IMR-90 (cell line): ENCODE measurements around the gene TP73. TPM values are rescaled to one million over a fixed set of nuclear protein-coding genes. Genes with fewer than 3 reads are reported as not detected.

ENCODE experiments used
- ATAC-seq: fragments of 200-7000 bp; cut with Tn5 transposase; 2 replicates; pipeline ENCODE4 v1.9.1; 2020; ENCODE audit warnings: low read depth, mild to moderate bottlenecking, moderate library complexity
- BruUV-seq: library from RNA; stranded (reverse); fragments of 400-500 nt; replicated peaks from 2 replicates; lab custom pipeline; 2021; lab: Mats Ljungman, UMichigan
- CTCF ChIA-PET: fragments of 300-600 bp; formaldehyde crosslinking; extraction: SDS; loops from one replicate; lab custom pipeline; 2021; ENCODE audit warnings: antibody characterized with exemption; lab: Yijun Ruan, JAX
- POLR2A ChIA-PET: fragments of 300-600 bp; sonication (Branson Sonifier 250); formaldehyde crosslinking; loops from one replicate; lab custom pipeline; 2022; ENCODE audit warnings: antibody characterized with exemption; ENCODE audit not compliant: unreplicated experiment; lab: Charles Lee
- DNase-seq: peaks from one replicate; pipeline ENCODE4 v3.0.0; 2013
- H2AFZ ChIP-seq: replicated peaks from 2 replicates; pipeline ENCODE3; 2013; ENCODE audit warnings: low read length, mild to moderate bottlenecking; ENCODE audit not compliant: poor library complexity
- H2AK5ac ChIP-seq: 2 replicates; pipeline ENCODE4 v1.6.1; 2013; ENCODE audit warnings: low read depth, low read length, inconsistent platforms
- H2AK9ac ChIP-seq: replicated peaks from 2 replicates; pipeline ENCODE3; 2013; ENCODE audit warnings: mild to moderate bottlenecking, low read depth, low read length, moderate library complexity; ENCODE audit not compliant: poor library complexity
- H2BK120ac ChIP-seq: 2 replicates; pipeline ENCODE4 v1.6.1; 2013; ENCODE audit warnings: low read depth, low read length, inconsistent platforms
- H2BK15ac ChIP-seq: 3 replicates; pipeline ENCODE4 v1.6.1; 2013; ENCODE audit warnings: low read depth, low read length, inconsistent platforms
- H2BK20ac ChIP-seq: 2 replicates; pipeline ENCODE4 v1.6.1; 2013; ENCODE audit warnings: low read depth, mild to moderate bottlenecking, inconsistent platforms, low read length, moderate library complexity
- H2BK5ac ChIP-seq: 2 replicates; pipeline ENCODE4 v1.6.1; 2013; ENCODE audit warnings: mild to moderate bottlenecking, low read depth, low read length, inconsistent platforms; ENCODE audit not compliant: poor library complexity, severe bottlenecking
- H3K14ac ChIP-seq: replicated peaks from 2 replicates; pipeline ENCODE4 v1.6.1; 2013; ENCODE audit warnings: low read depth, low read length, inconsistent platforms
- H3K18ac ChIP-seq: 2 replicates; pipeline ENCODE4 v1.6.1; 2013; ENCODE audit warnings: low read depth, low read length, control low read depth
- H3K23ac ChIP-seq: 2 replicates; pipeline ENCODE4 v1.6.1; 2013; ENCODE audit warnings: low read depth, low read length, inconsistent platforms
- H3K27ac ChIP-seq: 2 replicates; pipeline ENCODE4 v1.5.1; 2013; ENCODE audit warnings: mild to moderate bottlenecking, control low read depth, low read length; ENCODE audit not compliant: insufficient read depth
- H3K27me3 ChIP-seq: 2 replicates; pipeline ENCODE4 v1.6.1; 2013; ENCODE audit warnings: low read length; ENCODE audit not compliant: control insufficient read depth, insufficient read depth
- H3K36me3 ChIP-seq: 2 replicates; pipeline ENCODE4 v1.6.1; 2013; ENCODE audit warnings: low read length, mixed read lengths; ENCODE audit not compliant: control insufficient read depth, insufficient read depth
- H3K4ac ChIP-seq: 2 replicates; pipeline ENCODE4 v1.6.1; 2013; ENCODE audit warnings: low read depth, low read length, inconsistent platforms
- H3K4me1 ChIP-seq: 2 replicates; pipeline ENCODE4 v1.6.1; 2013; ENCODE audit warnings: low read length, mixed read lengths; ENCODE audit not compliant: control insufficient read depth, insufficient read depth
- H3K4me2 ChIP-seq: 2 replicates; pipeline ENCODE4 v1.6.1; 2013; ENCODE audit warnings: low read depth, mild to moderate bottlenecking, control low read depth, low read length, moderate library complexity
- H3K4me3 ChIP-seq: 2 replicates; pipeline ENCODE4 v1.5.1; 2013; ENCODE audit warnings: low read depth, mild to moderate bottlenecking, control low read depth, low read length, moderate library complexity; ENCODE audit not compliant: insufficient read depth
- H3K56ac ChIP-seq: 2 replicates; pipeline ENCODE4 v1.6.1; 2013; ENCODE audit warnings: low read length, inconsistent platforms; ENCODE audit not compliant: insufficient read depth; ENCODE audit errors: extremely low read depth
- H3K79me1 ChIP-seq, 2 experiments: 2 replicates each; pipeline ENCODE4 v1.6.1; 2013; ENCODE audit warnings: low read length in 2 of 2, inconsistent platforms in 1 of 2, low read depth in 1 of 2
- H3K9ac ChIP-seq: 2 replicates; pipeline ENCODE4 v1.6.1; 2013; ENCODE audit warnings: low read depth, low read length, control low read depth
- H3K9me1 ChIP-seq: 2 replicates; pipeline ENCODE4 v1.6.1; 2013; ENCODE audit warnings: low read length, inconsistent platforms; ENCODE audit not compliant: insufficient read depth
- H3K9me3 ChIP-seq: 2 replicates; pipeline ENCODE4 v1.6.1; 2013; ENCODE audit warnings: low read length; ENCODE audit not compliant: control insufficient read depth, insufficient read depth
- H4K20me1 ChIP-seq: 2 replicates; pipeline ENCODE4 v1.6.1; 2013; ENCODE audit warnings: low read length, inconsistent platforms; ENCODE audit not compliant: insufficient read depth
- H4K5ac ChIP-seq: 2 replicates; pipeline ENCODE4 v1.6.1; 2013; ENCODE audit warnings: mild to moderate bottlenecking, low read depth, low read length, control low read depth
- H4K8ac ChIP-seq, 2 experiments: 2 replicates each; pipeline ENCODE4 v1.6.1; 2013; ENCODE audit warnings: low read depth in 2 of 2, low read length in 2 of 2, control low read depth in 1 of 2, inconsistent platforms in 1 of 2
- H4K91ac ChIP-seq: 2 replicates; pipeline ENCODE4 v1.6.1; 2013; ENCODE audit warnings: low read depth, low read length, inconsistent platforms; ENCODE audit not compliant: insufficient read depth
- FOS ChIP-seq: fragments of 150-350 bp; IDR thresholded peaks from 2 replicates; pipeline ENCODE4 v1.6.1; 2016; ENCODE audit warnings: low read depth, low read length
- RCOR1 ChIP-seq: IDR thresholded peaks from 2 replicates; pipeline ENCODE4 v1.6.1; 2012; ENCODE audit warnings: mild to moderate bottlenecking, low read length, improper control_type of control experiment; ENCODE audit not compliant: insufficient replicate concordance
- WGBS, 2 experiments: methylation state at CpG; one replicate each; pipeline versions ENCODE4 v1.1.5 to v1.1.7; 2013; ENCODE audit warnings: missing lambda C conversion rate in 2 of 2; ENCODE audit not compliant: insufficient read length in 1 of 2; ENCODE audit errors: extremely low coverage in 2 of 2; 5-methylcytosine and 5-hydroxymethylcytosine counted together
- dilution Hi-C: fragments of 300-500 bp; cut with HindIII; formaldehyde crosslinking; loops from one replicate; pipeline ENCODE4 v1.14.3; 2018; ENCODE audit warnings: low sequenced_read_pairs; ENCODE audit not compliant: unreplicated experiment
- in situ Hi-C: fragments of 300-500 bp; cut with MboI; formaldehyde crosslinking; loops from 3 replicates; pipeline ENCODE4 v1.14.3; 2019; ENCODE audit warnings: low sequenced_read_pairs, inconsistent platforms, mixed read lengths
- intact Hi-C: fragments of 100-400 bp; cut with micrococcal nuclease; formaldehyde crosslinking; loops from 2 replicates; pipeline ENCODE4 v1.10.0; 2022
- polyA plus RNA-seq, 3 experiments: library from polyadenylated mRNA; depleted of rRNA; stranded (reverse); fragments of >200 nt; gene quantifications; 2 replicates each; pipeline ENCODE4 v1.2.3, GENCODE V29; 2012; ENCODE audit warnings: low replicate concordance in 1 of 3
- total RNA-seq: library from RNA; depleted of rRNA; stranded (reverse); fragments of >200 nt; gene quantifications from 2 replicates; pipeline ENCODE4 v1.2.3, GENCODE V29; 2012

The TP73 gene
- total and polyA plus RNA-seq, 2 of the 4 experiments (the other 2 are of a cell fraction): not detected

GRCh38 chr1:3762151-3762872 is 110.0 kb downstream of the TP73 start:
- H2AFZ ChIP-seq: no peak overlapping the region
- H2BK20ac ChIP-seq: no peak overlapping the region
- dilution Hi-C loops: no loop called here
- peaks cover 24% of the 10 kb centered on the region for H3K27me3 ChIP-seq
- in situ Hi-C loops: no loop called here
- CTCF ChIA-PET: no interaction called here
- H2BK15ac ChIP-seq: no peak overlapping the region
- no peak for TF ChIP-seq RCOR1
- no peak for TF ChIP-seq FOS
- no peaks in the 10 kb centered on the region for H3K36me3 ChIP-seq
- H4K5ac ChIP-seq: no peak overlapping the region
- POLR2A ChIA-PET: no interaction called here
- no peak for DNase-seq
- H3K4me3 ChIP-seq: no peak overlapping the region
- no peaks in the 10 kb centered on the region for H3K9me1 ChIP-seq
- no peak overlapping the region for H2BK5ac ChIP-seq
- H3K9me3 ChIP-seq: peaks cover 2% of the 10 kb centered on the region
- no peak overlapping the region for H3K27ac ChIP-seq
- H3K9ac ChIP-seq: no peak overlapping the region
- no peak overlapping the region for H2BK120ac ChIP-seq
- no peak overlapping the region for H2AK5ac ChIP-seq
- no peak for ATAC-seq
- no TSS peak for BruUV-seq
- H3K79me1 ChIP-seq: no peaks in the 10 kb centered on the region
- no peaks in the 10 kb centered on the region for H3K4me1 ChIP-seq
- H3K56ac ChIP-seq: no peak overlapping the region
- no peak overlapping the region for H4K91ac ChIP-seq
- no peak overlapping the region for H3K4ac ChIP-seq
- no peak overlapping the region for H2AK9ac ChIP-seq
- no peak overlapping the region for H3K23ac ChIP-seq
- intact Hi-C loops: no loop called here
- no peak overlapping the region for H3K14ac ChIP-seq
- H4K8ac ChIP-seq: no peak overlapping the region
- H3K18ac ChIP-seq: no peak overlapping the region
- 70% methylated on average over 2 of the region's 15 CpGs; no CpG with 5 or more reads in 1 of the 2 experiments for WGBS, 2 experiments
- no peak overlapping the region for H3K4me2 ChIP-seq
- no peaks in the 10 kb centered on the region for H4K20me1 ChIP-seq
